ENCODE measurements around the gene STK24. TPM values are rescaled to one million over a fixed set of nuclear protein-coding genes. Genes with fewer than 3 reads are reported as not detected.
A peak's percentile ranks its signal among the peaks of the same experiment; 100 is the strongest.

Gene STK24
- total and polyA plus RNA-seq, 2 of the 4 experiments (the other 2 are of a cell fraction): 29.2 to 43.4 TPM

DNA sequence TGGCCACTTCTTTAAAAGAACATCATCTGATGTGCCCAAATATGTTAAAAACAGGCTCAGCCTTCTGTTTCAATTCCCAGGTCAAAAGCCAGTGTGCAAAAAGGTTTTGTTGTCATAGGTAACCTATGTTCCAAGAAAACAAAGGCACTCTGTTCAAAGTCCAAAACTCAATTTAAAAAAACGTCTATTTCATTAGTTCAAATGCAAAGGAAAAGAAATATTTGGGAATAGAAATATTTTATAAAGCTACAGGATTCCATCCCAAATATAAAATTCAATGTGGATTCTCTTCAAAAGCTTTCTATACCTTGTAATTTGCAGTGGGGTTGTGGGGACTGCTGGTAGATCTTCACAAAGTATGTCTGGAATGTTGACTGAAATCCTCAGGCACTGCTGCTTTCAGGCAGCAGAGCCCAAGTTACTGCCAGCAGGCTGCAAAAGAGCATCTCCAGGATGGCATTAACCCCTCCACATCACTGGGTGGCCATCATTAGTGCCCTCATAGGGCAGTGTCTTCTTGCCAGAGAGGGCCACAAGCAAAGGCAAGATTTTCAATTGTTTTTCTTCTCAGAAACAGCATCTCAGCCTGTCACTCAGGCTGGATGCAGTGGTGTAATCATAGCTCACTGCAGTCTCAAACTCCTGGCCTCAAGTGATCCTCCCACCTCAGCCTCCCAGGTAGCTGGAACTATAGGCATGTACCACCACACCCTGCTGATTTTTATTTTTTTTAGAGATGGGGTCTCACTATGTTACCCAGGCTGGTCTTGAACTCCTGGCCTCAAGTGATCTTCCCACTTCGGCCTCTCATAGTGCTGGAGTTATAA, 22.8 kb upstream of the STK24 start:
- Histone ChIP-seq H3K4me3 (ENCODE audit: insufficient read depth, low read depth, low read length) (no peak overlapping the region), H2BK5ac (ENCODE audit: low read depth, low read length, poor library complexity, severe bottlenecking) (no peak overlapping the region), H3K14ac (replicated peaks; ENCODE audit: low read depth, low read length) (no peak overlapping the region), H3K56ac (ENCODE audit: extremely low read depth, insufficient read depth, low read length) (no peak overlapping the region), H4K5ac (ENCODE audit: low read depth, low read length) (no peak overlapping the region), H3K9ac (ENCODE audit: low read depth, low read length) (no peak overlapping the region), H2BK15ac (ENCODE audit: low read depth, low read length) (no peak overlapping the region), H2AFZ (replicated peaks; ENCODE audit: low read length, poor library complexity) (no peak overlapping the region), H2AK9ac (replicated peaks; ENCODE audit: low read depth, low read length, poor library complexity) (no peak overlapping the region), H4K20me1 (ENCODE audit: insufficient read depth, low read length) (no peaks in the 10 kb centered on the region), H2BK120ac (ENCODE audit: low read depth, low read length) (no peak overlapping the region), H3K18ac (ENCODE audit: low read depth, low read length) (no peak overlapping the region), H3K4me2 (ENCODE audit: low read depth, low read length) (no peak overlapping the region), H3K79me1 (ENCODE audit: low read depth in 1 of 2, low read length in 2 of 2) (no peaks in the 10 kb centered on the region), H3K4me1 (ENCODE audit: control insufficient read depth, insufficient read depth, low read length) (no peaks in the 10 kb centered on the region), H3K9me3 (ENCODE audit: control insufficient read depth, insufficient read depth, low read length) (no peaks in the 10 kb centered on the region), H4K91ac (ENCODE audit: insufficient read depth, low read depth, low read length) (no peak overlapping the region), H3K9me1 (ENCODE audit: insufficient read depth, low read length) (no peaks in the 10 kb centered on the region), H3K27ac (ENCODE audit: insufficient read depth, low read length) (no peak overlapping the region), H2BK20ac (ENCODE audit: low read depth, low read length) (no peak overlapping the region), H3K36me3 (ENCODE audit: control insufficient read depth, insufficient read depth, low read length) (no peaks in the 10 kb centered on the region), H4K8ac (ENCODE audit: low read depth in 2 of 2, low read length in 2 of 2) (no peak overlapping the region), H3K4ac (ENCODE audit: low read depth, low read length) (no peak overlapping the region), H3K27me3 (ENCODE audit: control insufficient read depth, insufficient read depth, low read length) (peaks cover 3% of the 10 kb centered on the region; the same call in 1 of the 2 replicates), H3K23ac (ENCODE audit: low read depth, low read length) (no peak overlapping the region), H2AK5ac (ENCODE audit: low read depth, low read length) (no peak overlapping the region)
- dilution Hi-C loops (cut with HindIII; ENCODE audit: low sequenced_read_pairs, unreplicated experiment) (no loop called here), intact Hi-C loops (cut with micrococcal nuclease) (loop anchor here (2.0 kb wide), 1 partner anchor 17 kb away; no protein-coding TSS in a partner anchor), in situ Hi-C loops (cut with MboI; ENCODE audit: low sequenced_read_pairs) (no loop called here)
- no CpG with 5 or more reads among the region's 2 CpGs for WGBS, 2 experiments (ENCODE audit: extremely low coverage in 2 of 2, insufficient read length in 1 of 2)
- POLR2A ChIA-PET (ENCODE audit: unreplicated experiment): no interaction called here
- ATAC-seq (ENCODE audit: low read depth): peak; percentile 86
- CTCF ChIA-PET: no interaction called here
- peak; percentile 9 for DNase-seq
- BruUV-seq (replicated peaks): no TSS peak
- no peak for TF ChIP-seq MXI1 (IDR thresholded peaks at IDR 0.05; ENCODE audit: borderline replicate concordance, low read depth, low read length)
- TF ChIP-seq, protein P1, sequence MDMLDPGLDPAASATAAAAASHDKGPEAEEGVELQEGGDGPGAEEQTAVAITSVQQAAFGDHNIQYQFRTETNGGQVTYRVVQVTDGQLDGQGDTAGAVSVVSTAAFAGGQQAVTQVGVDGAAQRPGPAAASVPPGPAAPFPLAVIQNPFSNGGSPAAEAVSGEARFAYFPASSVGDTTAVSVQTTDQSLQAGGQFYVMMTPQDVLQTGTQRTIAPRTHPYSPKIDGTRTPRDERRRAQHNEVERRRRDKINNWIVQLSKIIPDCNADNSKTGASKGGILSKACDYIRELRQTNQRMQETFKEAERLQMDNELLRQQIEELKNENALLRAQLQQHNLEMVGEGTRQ (IDR thresholded peaks at IDR 0.05; ENCODE audit: low read depth, low read length): no peak
- TF ChIP-seq CHD1 (IDR thresholded peaks at IDR 0.05; ENCODE audit: low read depth, low read length): no peak
- no peak for TF ChIP-seq NFE2L2 (IDR thresholded peaks at IDR 0.05; ENCODE audit: low read depth, low read length)
- TF ChIP-seq MAFK (IDR thresholded peaks at IDR 0.05; ENCODE audit: low read depth, low read length): no peak
- TF ChIP-seq CEBPB (IDR thresholded peaks at IDR 0.05; ENCODE audit: low read depth, low read length): no peak
- no peak for TF ChIP-seq MAZ (IDR thresholded peaks at IDR 0.05; ENCODE audit: borderline replicate concordance, low read depth, low read length)
- no peak for TF ChIP-seq FOS (IDR thresholded peaks at IDR 0.05; ENCODE audit: low read depth, low read length)
- TF ChIP-seq RCOR1 (IDR thresholded peaks at IDR 0.05; ENCODE audit: insufficient replicate concordance, low read length): no peak
- TF ChIP-seq, protein P2, sequence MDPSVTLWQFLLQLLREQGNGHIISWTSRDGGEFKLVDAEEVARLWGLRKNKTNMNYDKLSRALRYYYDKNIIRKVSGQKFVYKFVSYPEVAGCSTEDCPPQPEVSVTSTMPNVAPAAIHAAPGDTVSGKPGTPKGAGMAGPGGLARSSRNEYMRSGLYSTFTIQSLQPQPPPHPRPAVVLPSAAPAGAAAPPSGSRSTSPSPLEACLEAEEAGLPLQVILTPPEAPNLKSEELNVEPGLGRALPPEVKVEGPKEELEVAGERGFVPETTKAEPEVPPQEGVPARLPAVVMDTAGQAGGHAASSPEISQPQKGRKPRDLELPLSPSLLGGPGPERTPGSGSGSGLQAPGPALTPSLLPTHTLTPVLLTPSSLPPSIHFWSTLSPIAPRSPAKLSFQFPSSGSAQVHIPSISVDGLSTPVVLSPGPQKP (IDR thresholded peaks at IDR 0.05; ENCODE audit: borderline replicate concordance, low read depth, low read length): no peak
- no peak for TF ChIP-seq BHLHE40 (IDR thresholded peaks at IDR 0.05; ENCODE audit: low read depth, low read length)
- TF ChIP-seq SMC3 (IDR thresholded peaks at IDR 0.05; ENCODE audit: low read depth, low read length): no peak
- no peak for TF ChIP-seq POLR2A (IDR thresholded peaks at IDR 0.05; ENCODE audit: low read depth, low read length)
- TF ChIP-seq RAD21 (IDR thresholded peaks at IDR 0.05; ENCODE audit: low read length): no peak
- TF ChIP-seq, protein P3, sequence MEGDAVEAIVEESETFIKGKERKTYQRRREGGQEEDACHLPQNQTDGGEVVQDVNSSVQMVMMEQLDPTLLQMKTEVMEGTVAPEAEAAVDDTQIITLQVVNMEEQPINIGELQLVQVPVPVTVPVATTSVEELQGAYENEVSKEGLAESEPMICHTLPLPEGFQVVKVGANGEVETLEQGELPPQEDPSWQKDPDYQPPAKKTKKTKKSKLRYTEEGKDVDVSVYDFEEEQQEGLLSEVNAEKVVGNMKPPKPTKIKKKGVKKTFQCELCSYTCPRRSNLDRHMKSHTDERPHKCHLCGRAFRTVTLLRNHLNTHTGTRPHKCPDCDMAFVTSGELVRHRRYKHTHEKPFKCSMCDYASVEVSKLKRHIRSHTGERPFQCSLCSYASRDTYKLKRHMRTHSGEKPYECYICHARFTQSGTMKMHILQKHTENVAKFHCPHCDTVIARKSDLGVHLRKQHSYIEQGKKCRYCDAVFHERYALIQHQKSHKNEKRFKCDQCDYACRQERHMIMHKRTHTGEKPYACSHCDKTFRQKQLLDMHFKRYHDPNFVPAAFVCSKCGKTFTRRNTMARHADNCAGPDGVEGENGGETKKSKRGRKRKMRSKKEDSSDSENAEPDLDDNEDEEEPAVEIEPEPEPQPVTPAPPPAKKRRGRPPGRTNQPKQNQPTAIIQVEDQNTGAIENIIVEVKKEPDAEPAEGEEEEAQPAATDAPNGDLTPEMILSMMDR (conservative IDR thresholded peaks at IDR 0.05; ENCODE audit: low read depth, low read length): no peak
